ENCODE data around the gene RAN. TPM values are rescaled to one million over a fixed set of nuclear protein-coding genes. Genes with fewer than 3 reads are reported as not detected.

The RAN gene
- total RNA-seq, 4 donors from 2014 or later, result 105 to 296 (median 232) TPM

GRCh38 chr12:130919086-130919485 is 47.2 kb downstream of the RAN start:
- H3K4me1 ChIP-seq, result peaks cover 8% of the 10 kb centered on the region
- peaks cover 39% of the 10 kb centered on the region for H3K27me3 ChIP-seq
- H3K27ac ChIP-seq, result peak overlapping the region; percentile 0
- 39% methylated on average over 1 of the region's 1 CpG for WGBS
- no peak for TF ChIP-seq POLR2A (IDR thresholded peaks at IDR 0.05)
- no peak for TF ChIP-seq POLR2AphosphoS5 (IDR thresholded peaks at IDR 0.05)
- TF ChIP-seq EP300 (IDR thresholded peaks at IDR 0.05), result no peak
- no peak for TF ChIP-seq CTCF (IDR thresholded peaks at IDR 0.05)
- H3K36me3 ChIP-seq, result no peaks in the 10 kb centered on the region
- DNase-seq (ENCODE audit: low spot score in 2 of 2), result no peak
- H3K4me3 ChIP-seq, result no peak overlapping the region
- no peaks in the 10 kb centered on the region for H3K9me3 ChIP-seq

- no peaks in the 10 kb centered on the region for H3K36me3 ChIP-seq
- no peak for DNase-seq (ENCODE audit: low spot score in 2 of 2)
- 84% methylated on average over 15 of the region's 15 CpGs for WGBS
- H3K4me1 ChIP-seq, result peaks cover 8% of the 10 kb centered on the region
- H3K9me3 ChIP-seq, result no peaks in the 10 kb centered on the region
- TF ChIP-seq CTCF (IDR thresholded peaks at IDR 0.05) (no peak), EP300 (IDR thresholded peaks at IDR 0.05) (no peak), POLR2A (IDR thresholded peaks at IDR 0.05) (no peak), POLR2AphosphoS5 (IDR thresholded peaks at IDR 0.05) (no peak)
- no peak overlapping the region for H3K4me3 ChIP-seq
- H3K27ac ChIP-seq, result peak overlapping the region; percentile 85
- peaks cover 38% of the 10 kb centered on the region for H3K27me3 ChIP-seq
Measured at GRCh38 chr12:130920119-130920703, 48.3 kb downstream of the RAN start.

- Histone ChIP-seq H3K9me3 (no peaks in the 10 kb centered on the region), H3K27me3 (peaks cover 33% of the 10 kb centered on the region), H3K36me3 (no peaks in the 10 kb centered on the region), H3K4me1 (peaks cover 7% of the 10 kb centered on the region), H3K27ac (peak overlapping the region; percentile 85), H3K4me3 (no peak overlapping the region)
- 56% methylated on average over 8 of the region's 8 CpGs for WGBS
- peak; percentile 93 to 94 for DNase-seq (ENCODE audit: low spot score in 2 of 2)
- TF ChIP-seq EP300 (IDR thresholded peaks at IDR 0.05), result no peak
- no peak for TF ChIP-seq CTCF (IDR thresholded peaks at IDR 0.05)
- peak; percentile 58 to 88 (median 81) for TF ChIP-seq POLR2AphosphoS5 (IDR thresholded peaks at IDR 0.05)
Measured at GRCh38 chr12:130920723-130921381, 49.0 kb downstream of the RAN start.

- WGBS, result 31% methylated on average over 4 of the region's 4 CpGs
- no peaks in the 10 kb centered on the region for H3K4me1 ChIP-seq
- H3K9me3 ChIP-seq, result no peaks in the 10 kb centered on the region
- H3K36me3 ChIP-seq, result no peaks in the 10 kb centered on the region
- H3K27me3 ChIP-seq, result peaks cover 17% of the 10 kb centered on the region
- H3K27ac ChIP-seq, result peak overlapping the region; percentile 72
- no peak for TF ChIP-seq POLR2A (IDR thresholded peaks at IDR 0.05)
- no peak for TF ChIP-seq EP300 (IDR thresholded peaks at IDR 0.05)
- no peak for TF ChIP-seq POLR2AphosphoS5 (IDR thresholded peaks at IDR 0.05)
- TF ChIP-seq CTCF (IDR thresholded peaks at IDR 0.05), result no peak
- no peak overlapping the region for H3K4me3 ChIP-seq
- DNase-seq (ENCODE audit: low spot score in 2 of 2), result no peak
Measured at GRCh38 chr12:130922511-130922953, 50.7 kb downstream of the RAN start.

GRCh38 chr12:130924966-130925665 is 53.2 kb downstream of the RAN start:
- WGBS, result 79% methylated on average over 23 of the region's 23 CpGs
- H3K27ac ChIP-seq, result no peak overlapping the region
- H3K9me3 ChIP-seq, result no peaks in the 10 kb centered on the region
- peaks cover 17% of the 10 kb centered on the region for H3K27me3 ChIP-seq
- TF ChIP-seq POLR2A (IDR thresholded peaks at IDR 0.05), result no peak
- TF ChIP-seq POLR2AphosphoS5 (IDR thresholded peaks at IDR 0.05), result no peak
- TF ChIP-seq EP300 (IDR thresholded peaks at IDR 0.05), result no peak
- no peak for TF ChIP-seq CTCF (IDR thresholded peaks at IDR 0.05)
- H3K4me1 ChIP-seq, result no peaks in the 10 kb centered on the region
- no peak overlapping the region for H3K4me3 ChIP-seq
- no peaks in the 10 kb centered on the region for H3K36me3 ChIP-seq
- DNase-seq (ENCODE audit: low spot score in 2 of 2), result no peak
